Keratinocyte (primary cell): Measurements from ENCODE around the gene SYNPR.

Experiments
- EZH2 ChIP-seq: IDR thresholded peaks from one replicate; pipeline ENCODE4 v1.6.1; 2012; ENCODE audit warnings: inconsistent platforms, mild to moderate bottlenecking, low read length, moderate library complexity
- TF ChIP-seq, protein P1 (sequence below), 3 experiments: IDR thresholded peaks in 1 of 3; conservative IDR thresholded peaks in 1 of 3; optimal IDR thresholded peaks in 1 of 3; 2 replicates in 2 of 3; 3 replicates in 1 of 3; pipeline versions ENCODE3 to v1.5.1; 2011; ENCODE audit warnings: low read length in 3 of 3, mild to moderate bottlenecking in 3 of 3, moderate library complexity in 2 of 3, control low read depth in 1 of 3, inconsistent platforms in 1 of 3; ENCODE audit not compliant: insufficient read depth in 2 of 3; ENCODE audit errors: extremely low read depth in 1 of 3

DNA sequence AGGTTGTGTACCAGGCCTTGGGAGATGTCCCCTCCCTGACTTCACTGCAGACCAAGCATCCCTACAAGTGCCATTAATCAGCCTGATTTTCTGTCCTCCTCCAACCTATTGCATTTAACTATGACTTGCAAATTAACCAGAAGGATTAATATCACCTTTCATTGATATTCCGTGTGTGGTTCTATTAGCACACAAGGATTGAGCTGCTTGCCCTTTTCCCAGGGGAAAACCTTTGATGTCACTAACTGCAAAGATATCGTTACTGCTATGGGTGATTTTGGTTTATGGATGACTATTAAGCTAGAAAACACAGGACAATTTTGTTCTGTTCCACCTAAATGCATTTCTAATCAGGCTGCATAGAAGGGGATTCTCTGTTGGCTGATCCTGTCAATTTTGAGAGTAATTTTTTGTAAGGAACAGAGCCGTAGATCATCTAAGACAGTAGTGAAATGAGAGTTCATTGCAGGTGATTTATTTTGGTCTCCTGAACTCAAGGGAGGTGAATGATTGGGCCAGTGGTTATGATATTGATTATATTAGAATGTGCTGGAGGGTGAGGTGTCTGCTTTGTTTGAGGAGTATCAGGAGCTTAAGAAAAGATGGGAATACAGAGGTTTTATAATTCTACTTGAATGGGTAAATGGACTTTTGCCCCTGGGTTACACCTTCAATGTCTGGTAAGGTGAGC lies 196.9 kb downstream of the SYNPR start:
- TF ChIP-seq, protein P1, sequence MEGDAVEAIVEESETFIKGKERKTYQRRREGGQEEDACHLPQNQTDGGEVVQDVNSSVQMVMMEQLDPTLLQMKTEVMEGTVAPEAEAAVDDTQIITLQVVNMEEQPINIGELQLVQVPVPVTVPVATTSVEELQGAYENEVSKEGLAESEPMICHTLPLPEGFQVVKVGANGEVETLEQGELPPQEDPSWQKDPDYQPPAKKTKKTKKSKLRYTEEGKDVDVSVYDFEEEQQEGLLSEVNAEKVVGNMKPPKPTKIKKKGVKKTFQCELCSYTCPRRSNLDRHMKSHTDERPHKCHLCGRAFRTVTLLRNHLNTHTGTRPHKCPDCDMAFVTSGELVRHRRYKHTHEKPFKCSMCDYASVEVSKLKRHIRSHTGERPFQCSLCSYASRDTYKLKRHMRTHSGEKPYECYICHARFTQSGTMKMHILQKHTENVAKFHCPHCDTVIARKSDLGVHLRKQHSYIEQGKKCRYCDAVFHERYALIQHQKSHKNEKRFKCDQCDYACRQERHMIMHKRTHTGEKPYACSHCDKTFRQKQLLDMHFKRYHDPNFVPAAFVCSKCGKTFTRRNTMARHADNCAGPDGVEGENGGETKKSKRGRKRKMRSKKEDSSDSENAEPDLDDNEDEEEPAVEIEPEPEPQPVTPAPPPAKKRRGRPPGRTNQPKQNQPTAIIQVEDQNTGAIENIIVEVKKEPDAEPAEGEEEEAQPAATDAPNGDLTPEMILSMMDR (optimal IDR thresholded peaks at IDR 0.05 in 1 of 3, IDR thresholded peaks at IDR 0.05 in 1 of 3, conservative IDR thresholded peaks at IDR 0.05 in 1 of 3; ENCODE audit: extremely low read depth in 1 of 3, insufficient read depth in 2 of 3, low read length in 3 of 3): no peak
- no peak for TF ChIP-seq EZH2
